ENCODE data around the gene VRK1. TPM values are rescaled to one million over a fixed set of nuclear protein-coding genes. Genes with fewer than 3 reads are reported as not detected.

VRK1 gene
- total and polyA plus RNA-seq, 4 donors = 1.8 to 50.4 (median 3.3) TPM

DNA sequence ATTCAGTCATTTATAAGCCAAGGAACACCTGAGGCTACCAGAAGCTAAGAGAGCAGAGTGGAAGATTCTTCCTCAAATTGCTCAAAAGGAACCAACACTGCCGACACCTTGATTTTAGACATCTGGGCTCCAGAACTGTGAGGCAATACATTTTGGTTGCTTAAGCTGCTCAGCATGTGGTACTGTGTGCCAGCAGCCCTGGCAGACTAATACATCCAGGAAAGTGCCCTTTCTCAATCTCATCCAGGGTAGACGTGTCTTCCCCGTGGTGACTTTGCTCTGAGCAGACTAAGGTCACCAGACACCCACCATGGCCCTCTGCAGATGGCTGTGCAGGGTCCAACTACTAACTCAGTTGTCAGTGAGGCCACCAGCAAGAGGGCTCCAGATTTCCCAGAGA lies 122.8 kb downstream of the VRK1 start (continued):
- TF ChIP-seq, protein P1, sequence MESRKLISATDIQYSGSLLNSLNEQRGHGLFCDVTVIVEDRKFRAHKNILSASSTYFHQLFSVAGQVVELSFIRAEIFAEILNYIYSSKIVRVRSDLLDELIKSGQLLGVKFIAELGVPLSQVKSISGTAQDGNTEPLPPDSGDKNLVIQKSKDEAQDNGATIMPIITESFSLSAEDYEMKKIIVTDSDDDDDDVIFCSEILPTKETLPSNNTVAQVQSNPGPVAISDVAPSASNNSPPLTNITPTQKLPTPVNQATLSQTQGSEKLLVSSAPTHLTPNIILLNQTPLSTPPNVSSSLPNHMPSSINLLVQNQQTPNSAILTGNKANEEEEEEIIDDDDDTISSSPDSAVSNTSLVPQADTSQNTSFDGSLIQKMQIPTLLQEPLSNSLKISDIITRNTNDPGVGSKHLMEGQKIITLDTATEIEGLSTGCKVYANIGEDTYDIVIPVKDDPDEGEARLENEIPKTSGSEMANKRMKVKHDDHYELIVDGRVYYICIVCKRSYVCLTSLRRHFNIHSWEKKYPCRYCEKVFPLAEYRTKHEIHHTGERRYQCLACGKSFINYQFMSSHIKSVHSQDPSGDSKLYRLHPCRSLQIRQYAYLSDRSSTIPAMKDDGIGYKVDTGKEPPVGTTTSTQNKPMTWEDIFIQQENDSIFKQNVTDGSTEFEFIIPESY (IDR thresholded peaks at IDR 0.05) = no peak
- TF ChIP-seq, protein P2, sequence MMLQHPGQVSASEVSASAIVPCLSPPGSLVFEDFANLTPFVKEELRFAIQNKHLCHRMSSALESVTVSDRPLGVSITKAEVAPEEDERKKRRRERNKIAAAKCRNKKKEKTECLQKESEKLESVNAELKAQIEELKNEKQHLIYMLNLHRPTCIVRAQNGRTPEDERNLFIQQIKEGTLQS (IDR thresholded peaks at IDR 0.05) = no peak
- TF ChIP-seq FOXA2 (IDR thresholded peaks at IDR 0.05) (no peak), EGR1 (IDR thresholded peaks at IDR 0.05; ENCODE audit: low read depth in 2 of 2) (no peak), TAF1 (conservative IDR thresholded peaks at IDR 0.05) (no peak), HNF4A (conservative IDR thresholded peaks at IDR 0.05) (no peak), GABPA (IDR thresholded peaks at IDR 0.05 in 1 of 2, conservative IDR thresholded peaks at IDR 0.05 in 1 of 2) (no peak)
- TF ChIP-seq, protein P3, sequence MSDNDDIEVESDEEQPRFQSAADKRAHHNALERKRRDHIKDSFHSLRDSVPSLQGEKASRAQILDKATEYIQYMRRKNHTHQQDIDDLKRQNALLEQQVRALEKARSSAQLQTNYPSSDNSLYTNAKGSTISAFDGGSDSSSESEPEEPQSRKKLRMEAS (IDR thresholded peaks at IDR 0.05) = no peak

DNA sequence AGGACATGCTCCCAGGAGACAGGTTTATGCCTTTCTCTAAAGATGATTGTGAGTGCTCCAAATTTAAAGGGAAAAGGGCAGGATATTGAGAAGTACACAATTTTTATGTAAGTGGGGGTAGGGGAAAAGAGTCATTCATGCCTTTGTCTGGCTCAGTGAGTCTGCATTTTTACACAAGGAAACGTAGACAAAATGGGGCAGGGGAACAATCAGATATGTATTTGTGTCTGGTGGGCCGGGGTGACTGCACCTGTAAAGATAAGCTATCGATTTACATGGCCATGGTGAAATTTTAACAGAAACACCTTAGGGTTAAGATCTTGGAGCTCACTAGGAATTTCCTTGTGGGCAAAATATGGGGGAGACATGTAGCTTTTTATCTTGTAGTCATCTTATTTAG lies 123.6 kb downstream of the VRK1 start:
- Histone ChIP-seq H3K9me3 (ENCODE audit: control insufficient read depth in 4 of 4, low read length in 3 of 4) (peaks cover 2 to 4% (median 2%) of the 10 kb centered on the region in 4 donors), H3K4me1 (ENCODE audit: control insufficient read depth in 4 of 4, insufficient read depth in 4 of 4, low read length in 3 of 4) (no peaks in the 10 kb centered on the region), H3K9ac (ENCODE audit: low read depth in 1 of 2, low read length in 2 of 2) (no peak overlapping the region), H3K4me3 (ENCODE audit: low read depth in 1 of 3, low read length in 3 of 3) (no peak overlapping the region), H3K27ac (ENCODE audit: low read depth in 1 of 2, low read length in 2 of 2) (no peak overlapping the region), H3K36me3 (ENCODE audit: control insufficient read depth in 4 of 4, insufficient read depth in 3 of 4, low read depth in 1 of 4, low read length in 3 of 4) (no peaks in the 10 kb centered on the region), H3K27me3 (ENCODE audit: control insufficient read depth in 4 of 4, insufficient read depth in 4 of 4, low read length in 3 of 4) (no peaks in the 10 kb centered on the region)
- DNase-seq (ENCODE audit: low spot score) = no peak
- TF ChIP-seq SP1 (IDR thresholded peaks at IDR 0.05) = no peak
- no peak for TF ChIP-seq HNF4G (IDR thresholded peaks at IDR 0.05)
- TF ChIP-seq, protein P3 (IDR thresholded peaks at IDR 0.05) = no peak
- TF ChIP-seq, protein P1 (IDR thresholded peaks at IDR 0.05) = no peak
- no peak for TF ChIP-seq FOXA1 (IDR thresholded peaks at IDR 0.05)
- TF ChIP-seq TAF1 (conservative IDR thresholded peaks at IDR 0.05) = no peak
- TF ChIP-seq, protein P4, sequence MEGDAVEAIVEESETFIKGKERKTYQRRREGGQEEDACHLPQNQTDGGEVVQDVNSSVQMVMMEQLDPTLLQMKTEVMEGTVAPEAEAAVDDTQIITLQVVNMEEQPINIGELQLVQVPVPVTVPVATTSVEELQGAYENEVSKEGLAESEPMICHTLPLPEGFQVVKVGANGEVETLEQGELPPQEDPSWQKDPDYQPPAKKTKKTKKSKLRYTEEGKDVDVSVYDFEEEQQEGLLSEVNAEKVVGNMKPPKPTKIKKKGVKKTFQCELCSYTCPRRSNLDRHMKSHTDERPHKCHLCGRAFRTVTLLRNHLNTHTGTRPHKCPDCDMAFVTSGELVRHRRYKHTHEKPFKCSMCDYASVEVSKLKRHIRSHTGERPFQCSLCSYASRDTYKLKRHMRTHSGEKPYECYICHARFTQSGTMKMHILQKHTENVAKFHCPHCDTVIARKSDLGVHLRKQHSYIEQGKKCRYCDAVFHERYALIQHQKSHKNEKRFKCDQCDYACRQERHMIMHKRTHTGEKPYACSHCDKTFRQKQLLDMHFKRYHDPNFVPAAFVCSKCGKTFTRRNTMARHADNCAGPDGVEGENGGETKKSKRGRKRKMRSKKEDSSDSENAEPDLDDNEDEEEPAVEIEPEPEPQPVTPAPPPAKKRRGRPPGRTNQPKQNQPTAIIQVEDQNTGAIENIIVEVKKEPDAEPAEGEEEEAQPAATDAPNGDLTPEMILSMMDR (IDR thresholded peaks at IDR 0.05; ENCODE audit: low read depth, low read length, missing input control) = no peak
- TF ChIP-seq NR2F2 (IDR thresholded peaks at IDR 0.05) = no peak
- no peak for TF ChIP-seq RAD21 (IDR thresholded peaks at IDR 0.05)
- WGBS = 69% methylated on average over 3 of the region's 3 CpGs

DNA sequence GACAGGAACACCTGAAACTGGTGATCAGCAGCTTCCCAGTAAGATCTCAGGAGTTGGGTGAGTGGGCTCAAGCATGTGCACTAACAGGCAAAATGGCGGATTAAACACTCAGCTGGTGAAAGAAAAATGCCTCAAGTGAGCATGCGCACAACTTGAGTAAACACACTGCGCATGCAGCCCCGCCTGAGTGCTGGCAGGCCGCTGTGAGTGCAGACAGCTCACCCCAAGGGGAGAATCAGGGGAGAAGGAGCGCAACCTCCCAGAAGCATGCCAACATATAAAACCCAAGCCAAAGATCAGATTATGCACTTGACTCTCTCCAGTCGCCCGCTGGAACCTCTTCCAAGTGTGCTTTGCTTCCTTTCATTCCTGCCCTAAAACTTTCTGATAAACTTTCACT lies 125.8 kb downstream of the VRK1 start:
- WGBS = 96% methylated on average over 8 of the region's 8 CpGs
- TF ChIP-seq FOXA2 (IDR thresholded peaks at IDR 0.05) (no peak), FOXA1 (IDR thresholded peaks at IDR 0.05) (no peak), EGR1 (IDR thresholded peaks at IDR 0.05; ENCODE audit: low read depth in 2 of 2) (no peak), RAD21 (IDR thresholded peaks at IDR 0.05) (no peak), JUND (IDR thresholded peaks at IDR 0.05) (no peak), TAF1 (conservative IDR thresholded peaks at IDR 0.05) (no peak), NR2F2 (IDR thresholded peaks at IDR 0.05) (no peak), GABPA (IDR thresholded peaks at IDR 0.05 in 1 of 2, conservative IDR thresholded peaks at IDR 0.05 in 1 of 2) (no peak), YY1 (IDR thresholded peaks at IDR 0.05) (no peak), SP1 (IDR thresholded peaks at IDR 0.05) (no peak)
- TF ChIP-seq, protein P3 (IDR thresholded peaks at IDR 0.05) = no peak
- TF ChIP-seq, protein P4 (IDR thresholded peaks at IDR 0.05; ENCODE audit: low read depth, low read length, missing input control) = no peak
- TF ChIP-seq, protein P1 (IDR thresholded peaks at IDR 0.05) = no peak

More for the DNA sequence above, 125.8 kb downstream of the VRK1 start:
- Histone ChIP-seq H3K4me3 (ENCODE audit: low read depth in 1 of 3, low read length in 3 of 3) (no peak overlapping the region), H3K9ac (ENCODE audit: low read depth in 1 of 2, low read length in 2 of 2) (no peak overlapping the region), H3K27me3 (ENCODE audit: control insufficient read depth in 4 of 4, insufficient read depth in 4 of 4, low read length in 3 of 4) (no peaks in the 10 kb centered on the region), H3K27ac (ENCODE audit: low read depth in 1 of 2, low read length in 2 of 2) (no peak overlapping the region), H3K9me3 (ENCODE audit: control insufficient read depth in 4 of 4, low read length in 3 of 4) (peaks cover 2 to 4% (median 2%) of the 10 kb centered on the region in 4 donors), H3K4me1 (ENCODE audit: control insufficient read depth in 4 of 4, insufficient read depth in 4 of 4, low read length in 3 of 4) (no peaks in the 10 kb centered on the region), H3K36me3 (ENCODE audit: control insufficient read depth in 4 of 4, insufficient read depth in 3 of 4, low read depth in 1 of 4, low read length in 3 of 4) (no peaks in the 10 kb centered on the region)
- no peak for DNase-seq (ENCODE audit: low spot score)

Data from liver (tissue), 9 donors.